GM18951 (cell line): ENCODE data around the gene LCN12.

Source experiments
- POLR2A ChIP-seq: IDR thresholded peaks from 4 replicates; pipeline ENCODE4 v1.6.1; 2011; ENCODE audit warnings: mild to moderate bottlenecking; ENCODE audit not compliant: insufficient read length, insufficient read depth; ENCODE audit errors: extremely low read depth
- in situ Hi-C: fragments of 300-500 bp; cut with MboI; formaldehyde crosslinking; loops from one replicate; pipeline ENCODE4 v1.12.0; 2022; ENCODE audit warnings: low sequenced_read_pairs, mixed read lengths, inconsistent platforms; ENCODE audit not compliant: unreplicated experiment

Gene LCN12

GRCh38 chr9:136934277-136934676 lies 17.8 kb upstream of the LCN12 start:
- in situ Hi-C loops: no loop called here
- no peak for TF ChIP-seq POLR2A

GRCh38 chr9:136935651-136936050 lies 16.4 kb upstream of the LCN12 start:
- TF ChIP-seq POLR2A: no peak
- in situ Hi-C loops: no loop called here

GRCh38 chr9:136936645-136937170 lies 15.4 kb upstream of the LCN12 start:
- no peak for TF ChIP-seq POLR2A
- in situ Hi-C loops: no loop called here

- TF ChIP-seq POLR2A: no peak
- in situ Hi-C loops: no loop called here
Measured at GRCh38 chr9:136937186-136938001, 14.7 kb upstream of the LCN12 start.

- TF ChIP-seq POLR2A: no peak
- in situ Hi-C loops: no loop called here
Measured at GRCh38 chr9:136939431-136939995, 12.6 kb upstream of the LCN12 start.

- in situ Hi-C loops: no loop called here
- no peak for TF ChIP-seq POLR2A
Measured at GRCh38 chr9:136939996-136940525, 12.0 kb upstream of the LCN12 start.

GRCh38 chr9:136940526-136941230 lies 11.4 kb upstream of the LCN12 start:
- no peak for TF ChIP-seq POLR2A
- in situ Hi-C loops: no loop called here

GRCh38 chr9:136941231-136942111 lies 10.6 kb upstream of the LCN12 start:
- in situ Hi-C loops: no loop called here
- TF ChIP-seq POLR2A: no peak

- no peak for TF ChIP-seq POLR2A
- in situ Hi-C loops: no loop called here
Measured at GRCh38 chr9:136942112-136942880, 9.8 kb upstream of the LCN12 start.

- TF ChIP-seq POLR2A: no peak
- in situ Hi-C loops: no loop called here
Measured at GRCh38 chr9:136942881-136943230, 9.2 kb upstream of the LCN12 start.

GRCh38 chr9:136943291-136944211 lies 8.5 kb upstream of the LCN12 start:
- in situ Hi-C loops: no loop called here
- TF ChIP-seq POLR2A: no peak
